Natural killer cell (primary cell): ENCODE data around the gene FAXDC2. TPM values are rescaled to one million over a fixed set of nuclear protein-coding genes. Genes with fewer than 3 reads are reported as not detected.
A peak's percentile ranks its signal among the peaks of the same experiment; 100 is the strongest.

Experiments used
- ATAC-seq, 3 donors: fragments of 150-1000 bp in 2 of 3; fragments of 200-7000 bp in 1 of 3; cut with Tn5 transposase; 1 replicate in 1 of 3; 2 replicates in 2 of 3; pipeline ENCODE4 v1.10.0; 2021; ENCODE audit warnings: mild to moderate bottlenecking in 2 of 3, moderate library complexity in 2 of 3
- DNase-seq, 2 donors: peaks; one replicate each; pipeline versions ENCODE4 v3.0.0 to v3.0.0-alpha.2; 2013 to 2021; ENCODE audit warnings: mixed read lengths in 1 of 2
- H3K27ac ChIP-seq: one replicate; pipeline ENCODE4 v1.5.1; 2013; ENCODE audit warnings: mild to moderate bottlenecking, low read length
- H3K27me3 ChIP-seq: one replicate; pipeline ENCODE4 v1.6.1; 2013; ENCODE audit warnings: low read length; ENCODE audit not compliant: control insufficient read depth, insufficient read depth
- H3K36me3 ChIP-seq: one replicate; pipeline ENCODE4 v1.6.1; 2013; ENCODE audit warnings: low read length; ENCODE audit not compliant: control insufficient read depth, insufficient read depth
- H3K4me1 ChIP-seq: one replicate; pipeline ENCODE4 v1.6.1; 2013; ENCODE audit warnings: low read length; ENCODE audit not compliant: control insufficient read depth, insufficient read depth
- H3K4me3 ChIP-seq: one replicate; pipeline ENCODE4 v1.5.1; 2013; ENCODE audit warnings: low read length
- H3K9me3 ChIP-seq: one replicate; pipeline ENCODE4 v1.6.1; 2013; ENCODE audit warnings: low read length; ENCODE audit not compliant: control insufficient read depth, insufficient read depth
- H3K27ac Mint-ChIP-seq, 2 donors: one replicate each; pipeline ENCODE4 v1.8.0; 2022; ENCODE audit warnings: mild to moderate bottlenecking in 2 of 2, mixed read lengths in 2 of 2, moderate library complexity in 1 of 2
- H3K27me3 Mint-ChIP-seq, 2 donors: one replicate each; pipeline ENCODE4 v1.8.0; 2022; ENCODE audit warnings: low read depth in 2 of 2, mixed read lengths in 2 of 2
- H3K36me3 Mint-ChIP-seq: one replicate; pipeline ENCODE4 v1.8.0; 2022; ENCODE audit warnings: mixed read lengths
- H3K4me1 Mint-ChIP-seq, 2 donors: one replicate each; pipeline ENCODE4 v1.8.0; 2022; ENCODE audit warnings: mixed read lengths in 2 of 2
- H3K4me3 Mint-ChIP-seq: one replicate; pipeline ENCODE4 v1.8.0; 2022; ENCODE audit warnings: mild to moderate bottlenecking, moderate library complexity, mixed read lengths
- H3K9me3 Mint-ChIP-seq, 2 donors: one replicate each; pipeline ENCODE4 v1.8.0; 2022; ENCODE audit warnings: mixed read lengths in 2 of 2
- WGBS: methylation state at CpG from one replicate; pipeline ENCODE4 v1.1.7; 2013; ENCODE audit warnings: missing lambda C conversion rate; ENCODE audit not compliant: insufficient coverage; 5-methylcytosine and 5-hydroxymethylcytosine counted together
- intact Hi-C: fragments of 100-400 bp; cut with micrococcal nuclease; formaldehyde crosslinking; loops from one replicate; pipeline ENCODE4 v1.14.2; 2022
- total RNA-seq, 4 donors: library from RNA; stranded (reverse); fragments of 120-200 nt in 1 of 4; gene quantifications; one replicate each; pipeline versions ENCODE4 v1.2.3 to v1.2.4, GENCODE V29; 2013 to 2022
- TF ChIP-seq, protein P1 (sequence below): fragments of 200-600 bp; IDR thresholded peaks from one replicate; pipeline ENCODE4 v1.8.0; 2022; ENCODE audit warnings: antibody characterized with exemption

The FAXDC2 gene
- total RNA-seq, 3 donors from 2014 or later (not counting 1 experiment from before 2014, with no cell fraction given), result 0.48 to 2.9 (median 1.4) TPM

DNA sequence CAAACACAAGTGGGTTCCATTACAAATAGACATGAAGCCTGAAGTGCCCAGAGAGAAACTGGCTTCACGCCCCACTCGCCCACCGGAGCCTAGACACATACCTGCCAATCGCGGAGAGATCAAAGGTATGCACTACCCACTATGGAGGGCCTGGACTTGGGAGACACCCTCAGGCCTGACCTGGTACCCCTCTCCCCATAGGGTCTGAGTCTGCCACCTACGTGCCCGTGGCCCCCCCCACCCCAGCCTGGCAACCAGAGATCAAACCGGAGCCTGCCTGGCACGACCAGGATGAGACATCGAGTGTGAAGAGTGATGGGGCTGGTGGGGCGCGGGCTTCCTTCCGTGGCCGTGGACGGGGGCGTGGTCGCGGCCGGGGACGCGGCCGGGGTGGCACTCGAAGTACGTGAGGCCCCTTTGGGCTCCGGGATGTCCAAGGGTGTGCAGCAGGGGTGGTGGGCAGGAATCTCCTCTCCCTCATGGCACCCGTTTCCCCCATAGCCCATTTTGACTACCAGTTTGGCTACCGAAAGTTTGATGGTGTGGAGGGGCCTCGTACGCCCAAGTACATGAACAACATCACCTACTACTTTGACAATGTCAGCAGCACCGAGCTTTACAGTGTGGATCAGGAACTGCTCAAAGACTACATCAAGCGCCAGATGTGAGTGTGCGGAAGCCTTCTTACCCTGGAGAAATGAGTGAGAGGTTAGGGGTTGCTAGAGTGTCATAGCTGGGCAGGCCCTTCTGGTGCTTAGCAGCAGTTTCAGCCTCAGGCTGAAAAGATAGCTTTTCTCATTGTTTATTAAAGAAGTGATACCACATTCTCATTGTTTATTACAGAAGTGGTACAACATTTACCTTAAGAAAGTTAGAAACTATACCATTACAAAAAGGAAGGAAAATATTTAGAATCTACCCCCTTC is 56.5 kb downstream of the FAXDC2 start:
- Histone ChIP-seq H3K36me3 (peaks cover 47% of the 10 kb centered on the region), H3K27me3 (no peaks in the 10 kb centered on the region), H3K4me1 (peaks cover 5% of the 10 kb centered on the region), H3K4me3 (no peak overlapping the region), H3K27ac (no peak overlapping the region), H3K9me3 (no peaks in the 10 kb centered on the region)
- TF ChIP-seq, protein P1, sequence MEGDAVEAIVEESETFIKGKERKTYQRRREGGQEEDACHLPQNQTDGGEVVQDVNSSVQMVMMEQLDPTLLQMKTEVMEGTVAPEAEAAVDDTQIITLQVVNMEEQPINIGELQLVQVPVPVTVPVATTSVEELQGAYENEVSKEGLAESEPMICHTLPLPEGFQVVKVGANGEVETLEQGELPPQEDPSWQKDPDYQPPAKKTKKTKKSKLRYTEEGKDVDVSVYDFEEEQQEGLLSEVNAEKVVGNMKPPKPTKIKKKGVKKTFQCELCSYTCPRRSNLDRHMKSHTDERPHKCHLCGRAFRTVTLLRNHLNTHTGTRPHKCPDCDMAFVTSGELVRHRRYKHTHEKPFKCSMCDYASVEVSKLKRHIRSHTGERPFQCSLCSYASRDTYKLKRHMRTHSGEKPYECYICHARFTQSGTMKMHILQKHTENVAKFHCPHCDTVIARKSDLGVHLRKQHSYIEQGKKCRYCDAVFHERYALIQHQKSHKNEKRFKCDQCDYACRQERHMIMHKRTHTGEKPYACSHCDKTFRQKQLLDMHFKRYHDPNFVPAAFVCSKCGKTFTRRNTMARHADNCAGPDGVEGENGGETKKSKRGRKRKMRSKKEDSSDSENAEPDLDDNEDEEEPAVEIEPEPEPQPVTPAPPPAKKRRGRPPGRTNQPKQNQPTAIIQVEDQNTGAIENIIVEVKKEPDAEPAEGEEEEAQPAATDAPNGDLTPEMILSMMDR, result no peak
- ATAC-seq (no peak), DNase-seq (no peak)
- H3K9me3 Mint-ChIP-seq, result no peaks in the 10 kb centered on the region
- peaks cover 13 to 20% of the 10 kb centered on the region in 2 donors for H3K4me1 Mint-ChIP-seq
- H3K27me3 Mint-ChIP-seq, result no peaks in the 10 kb centered on the region
- WGBS, result 95% methylated on average over 30 of the region's 32 CpGs
- H3K27ac Mint-ChIP-seq, result peak overlapping the region; percentile 35 to 48
- intact Hi-C loops, result no loop called here
- no peaks in the 10 kb centered on the region for H3K36me3 Mint-ChIP-seq
- H3K4me3 Mint-ChIP-seq, result no peak overlapping the region

GRCh38 chr5:154791535-154791934 is 58.9 kb downstream of the FAXDC2 start:
- no peaks in the 10 kb centered on the region for H3K27me3 Mint-ChIP-seq
- H3K4me1 ChIP-seq, result peaks cover 20% of the 10 kb centered on the region
- no peak overlapping the region for H3K4me3 ChIP-seq
- intact Hi-C loops, result no loop called here
- DNase-seq (no peak), ATAC-seq (no peak)
- H3K9me3 Mint-ChIP-seq, result no peaks in the 10 kb centered on the region
- no peaks in the 10 kb centered on the region for H3K36me3 Mint-ChIP-seq
- WGBS, result 75% methylated on average over 3 of the region's 3 CpGs
- no peak overlapping the region for H3K27ac Mint-ChIP-seq
- peaks cover 34 to 43% of the 10 kb centered on the region in 2 donors for H3K4me1 Mint-ChIP-seq
- H3K4me3 Mint-ChIP-seq, result no peak overlapping the region
- TF ChIP-seq, protein P1, result no peak
- no peaks in the 10 kb centered on the region for H3K27me3 ChIP-seq
- peaks cover 40% of the 10 kb centered on the region for H3K36me3 ChIP-seq
- no peak overlapping the region for H3K27ac ChIP-seq
- H3K9me3 ChIP-seq, result no peaks in the 10 kb centered on the region

DNA sequence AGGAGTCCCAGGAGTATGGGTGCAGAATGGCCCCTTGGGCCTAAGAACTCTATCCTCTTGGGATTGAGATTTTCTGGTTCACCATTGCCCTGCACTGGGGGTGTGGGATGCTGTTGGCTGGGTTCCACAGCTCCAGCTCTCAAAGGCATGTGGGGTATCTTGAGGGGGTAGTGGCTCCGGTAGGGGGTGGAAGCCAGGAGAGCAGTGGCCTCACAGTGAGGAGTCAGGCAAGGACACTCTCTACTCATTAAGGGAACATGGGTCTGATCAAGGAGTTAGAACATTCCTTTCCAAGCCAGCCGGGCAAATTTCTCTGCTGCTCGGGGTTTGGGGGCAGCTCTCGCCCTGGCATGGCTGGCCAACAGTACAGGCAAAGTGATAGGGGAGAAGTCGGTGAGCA is 62.2 kb downstream of the FAXDC2 start:
- peak overlapping the region; percentile 65 to 88 for H3K27ac Mint-ChIP-seq
- H3K27me3 ChIP-seq, result no peaks in the 10 kb centered on the region
- peak overlapping the region; percentile 53 for H3K4me3 Mint-ChIP-seq
- peaks cover 16% of the 10 kb centered on the region for H3K36me3 ChIP-seq
- H3K4me3 ChIP-seq, result no peak overlapping the region
- ATAC-seq, result peak in 1 of 3 donors; percentile 23
- WGBS, result 70% methylated on average over 5 of the region's 5 CpGs
- H3K4me1 Mint-ChIP-seq, result peaks cover 65 to 73% of the 10 kb centered on the region in 2 donors
- no peaks in the 10 kb centered on the region for H3K9me3 ChIP-seq
- no peak for DNase-seq
- peaks cover 30% of the 10 kb centered on the region for H3K4me1 ChIP-seq
- H3K27me3 Mint-ChIP-seq, result no peaks in the 10 kb centered on the region
- TF ChIP-seq, protein P1, result no peak
- no peaks in the 10 kb centered on the region for H3K36me3 Mint-ChIP-seq
- H3K9me3 Mint-ChIP-seq, result no peaks in the 10 kb centered on the region
- no peak overlapping the region for H3K27ac ChIP-seq
- intact Hi-C loops, result no loop called here
